B cell (primary cell): ENCODE data around the gene METTL8. TPM values are rescaled to one million over a fixed set of nuclear protein-coding genes. Genes with fewer than 3 reads are reported as not detected.

Experiments used
- ATAC-seq: fragments of 200-7000 bp; cut with Tn5 transposase; one replicate; pipeline ENCODE4 v1.10.0; 2021; ENCODE audit warnings: low read depth, mild to moderate bottlenecking, moderate number of reproducible peaks, moderate library complexity
- CTCF ChIA-PET: fragments of 350-600 bp; sonication (Branson Sonifier 250); formaldehyde crosslinking; loops from one replicate; lab custom pipeline; 2021; ENCODE audit warnings: antibody characterized with exemption, inconsistent platforms; lab: Charles Lee
- POLR2A ChIA-PET: fragments of 350-600 bp; sonication (Branson Sonifier 250); formaldehyde crosslinking; loops from one replicate; lab custom pipeline; 2021; ENCODE audit warnings: antibody characterized with exemption; lab: Charles Lee
- DNase-seq: peaks from one replicate; pipeline ENCODE4 v3.0.0; 2013
- H2AFZ ChIP-seq: 2 replicates; pipeline ENCODE4 v1.6.1; 2012; ENCODE audit warnings: mild to moderate bottlenecking, low read depth, low read length; ENCODE audit not compliant: insufficient read depth, poor library complexity, severe bottlenecking
- H3K27ac ChIP-seq, 2 donors: 1 replicate in 1 of 2; 2 replicates in 1 of 2; pipeline ENCODE4 v1.5.1; 2012 to 2013; ENCODE audit warnings: low read length in 2 of 2, mild to moderate bottlenecking in 2 of 2, moderate library complexity in 1 of 2
- H3K27me3 ChIP-seq, 4 experiments: fragments of 200-600 bp in 1 of 4; sonication (generic) in 1 of 4; replicated peaks in 1 of 4; 1 replicate in 2 of 4; 2 replicates in 2 of 4; pipeline versions ENCODE4 v1.6.1 to v1.7.0; 2013 to 2016; ENCODE audit warnings: low read length in 3 of 4, mild to moderate bottlenecking in 2 of 4, mixed read lengths in 1 of 4, moderate library complexity in 1 of 4; ENCODE audit not compliant: insufficient read depth in 4 of 4, control insufficient read depth in 3 of 4; ENCODE audit errors: control extremely low read depth in 1 of 4
- H3K36me3 ChIP-seq, 2 experiments: replicated peaks in 1 of 2; 1 replicate in 1 of 2; 2 replicates in 1 of 2; pipeline versions ENCODE4 v1.6.1 to v1.7.1; 2013; ENCODE audit warnings: low read length in 1 of 2; ENCODE audit not compliant: insufficient read depth in 2 of 2, control insufficient read depth in 1 of 2; ENCODE audit errors: control extremely low read depth in 1 of 2, extremely low read depth in 1 of 2
- H3K4me1 ChIP-seq, 2 donors: fragments of 200-600 bp in 1 of 2; sonication (generic) in 1 of 2; 1 replicate in 1 of 2; 2 replicates in 1 of 2; pipeline versions ENCODE4 v1.5.1 to v1.6.1; 2013 to 2017; ENCODE audit warnings: low read length in 2 of 2; ENCODE audit not compliant: control insufficient read depth in 2 of 2, insufficient read depth in 2 of 2
- H3K4me2 ChIP-seq: replicated peaks from 2 replicates; pipeline ENCODE3; 2012; ENCODE audit warnings: mild to moderate bottlenecking, low read depth, low read length; ENCODE audit not compliant: poor library complexity, severe bottlenecking
- H3K4me3 ChIP-seq, 5 experiments: fragments of 200-600 bp in 1 of 5; sonication (generic) in 1 of 5; 1 replicate in 3 of 5; 2 replicates in 2 of 5; pipeline versions ENCODE4 v1.5.1 to v1.7.0; 2011 to 2016; ENCODE audit warnings: low read length in 4 of 5, mild to moderate bottlenecking in 4 of 5, low read depth in 2 of 5, control low read depth in 1 of 5, moderate library complexity in 1 of 5; ENCODE audit not compliant: insufficient read depth in 1 of 5; ENCODE audit errors: control extremely low read depth in 1 of 5, extremely low read depth in 1 of 5
- H3K79me2 ChIP-seq: fragments of 200-600 bp; sonication (generic); one replicate; pipeline ENCODE4 v1.6.0; 2016; ENCODE audit warnings: low read length; ENCODE audit not compliant: control insufficient read depth, insufficient read depth
- H3K9ac ChIP-seq: fragments of 200-600 bp; sonication (generic); 2 replicates; pipeline ENCODE4 v1.6.1; 2017; ENCODE audit warnings: mild to moderate bottlenecking, low read length, moderate library complexity
- H3K9me3 ChIP-seq, 3 donors: one replicate each; pipeline versions ENCODE4 v1.6.1 to v1.7.1; 2013; ENCODE audit warnings: low read length in 2 of 3; ENCODE audit not compliant: control insufficient read depth in 2 of 3, insufficient read depth in 1 of 3; ENCODE audit errors: control extremely low read depth in 1 of 3
- H4K20me1 ChIP-seq: 2 replicates; pipeline ENCODE4 v1.6.0; 2012; ENCODE audit warnings: mild to moderate bottlenecking, low read length; ENCODE audit not compliant: insufficient read depth, control insufficient read depth, poor library complexity, severe bottlenecking
- H3K27ac Mint-ChIP-seq: one replicate; pipeline ENCODE4 v1.8.0; 2021; ENCODE audit warnings: mixed read lengths
- H3K27me3 Mint-ChIP-seq: one replicate; pipeline ENCODE4 v1.8.0; 2021; ENCODE audit warnings: mixed read lengths
- H3K4me1 Mint-ChIP-seq: one replicate; pipeline ENCODE4 v1.8.0; 2021; ENCODE audit warnings: mixed read lengths
- H3K4me3 Mint-ChIP-seq: one replicate; pipeline ENCODE4 v1.8.0; 2021; ENCODE audit warnings: mixed read lengths
- H3K9me3 Mint-ChIP-seq: one replicate; pipeline ENCODE4 v1.8.0; 2022; ENCODE audit warnings: mixed read lengths; ENCODE audit not compliant: insufficient read depth
- CTCF ChIP-seq: fragments of 200-600 bp; IDR thresholded peaks from one replicate; pipeline ENCODE4 v1.8.0; 2022; ENCODE audit warnings: antibody characterized with exemption, mild to moderate bottlenecking
- EZH2 ChIP-seq: IDR thresholded peaks from 2 replicates; pipeline ENCODE4 v1.6.1; 2012; ENCODE audit warnings: borderline replicate concordance, low read depth, mild to moderate bottlenecking, moderate library complexity, low read length; ENCODE audit not compliant: insufficient read depth, poor library complexity, severe bottlenecking
- WGBS: methylation state at CpG from one replicate; pipeline ENCODE4 v1.1.5; 2013; ENCODE audit warnings: missing lambda C conversion rate; ENCODE audit not compliant: insufficient coverage; 5-methylcytosine and 5-hydroxymethylcytosine counted together
- intact Hi-C: fragments of 100-400 bp; cut with micrococcal nuclease; formaldehyde crosslinking; loops from one replicate; pipeline ENCODE4 v1.10.0; 2022
- polyA plus RNA-seq: library from polyadenylated mRNA; depleted of rRNA; stranded (reverse); fragments of >200 nt; gene quantifications from 2 replicates; pipeline ENCODE4 v1.2.3, GENCODE V29; 2012
- total RNA-seq, 2 donors: library from RNA; stranded (reverse); fragments of 120-200 nt in 1 of 2; gene quantifications; 1 replicate in 1 of 2; 2 replicates in 1 of 2; pipeline versions ENCODE4 v1.2.3 to v1.2.4, GENCODE V29; 2013 to 2022

METTL8 gene
- total and polyA plus RNA-seq, 2 donors (not counting 1 experiment from before 2014, with no cell fraction given): 20.8 to 57.8 TPM

GRCh38 chr2:171402906-171403580 is 30.7 kb downstream of the METTL8 start:
- H3K4me2 ChIP-seq: no peak overlapping the region
- DNase-seq: no peak
- Mint-ChIP-seq H3K27me3 (no peaks in the 10 kb centered on the region), H3K9me3 (peaks cover 6% of the 10 kb centered on the region), H3K4me3 (no peak overlapping the region), H3K4me1 (peaks cover 47% of the 10 kb centered on the region), H3K27ac (peak overlapping the region; percentile 3)
- peaks cover 40 to 41% of the 10 kb centered on the region in 2 donors for H3K4me1 ChIP-seq
- intact Hi-C loops: no loop called here
- H2AFZ ChIP-seq: no peak overlapping the region
- peaks cover 0 to 8% (median 4%) of the 10 kb centered on the region in 3 donors for H3K9me3 ChIP-seq
- no CpG with 5 or more reads among the region's 4 CpGs for WGBS
- H3K79me2 ChIP-seq: peaks cover 10% of the 10 kb centered on the region
- H3K9ac ChIP-seq: no peak overlapping the region
- no peaks in the 10 kb centered on the region for H3K27me3 ChIP-seq
- H3K36me3 ChIP-seq: no peaks in the 10 kb centered on the region
- no peak overlapping the region for H3K4me3 ChIP-seq
- H3K27ac ChIP-seq: peak overlapping the region in 1 of 2 donors; percentile 3
- H4K20me1 ChIP-seq: no peaks in the 10 kb centered on the region
- CTCF ChIA-PET: no interaction called here
- POLR2A ChIA-PET: no interaction called here
- TF ChIP-seq CTCF: no peak
- TF ChIP-seq EZH2: no peak
- no peak for ATAC-seq

- Histone ChIP-seq H3K27ac (no peak overlapping the region), H4K20me1 (no peaks in the 10 kb centered on the region), H3K9me3 (peaks cover 0 to 8% (median 4%) of the 10 kb centered on the region in 3 donors), H3K4me1 (peaks cover 30 to 31% of the 10 kb centered on the region in 2 donors), H3K4me3 (no peak overlapping the region), H3K4me2 (no peak overlapping the region), H3K9ac (no peak overlapping the region), H3K36me3 (peaks cover 0 to 1% of the 10 kb centered on the region in 2 experiments), H2AFZ (no peak overlapping the region), H3K27me3 (no peaks in the 10 kb centered on the region), H3K79me2 (peaks cover 2% of the 10 kb centered on the region)
- H3K27ac Mint-ChIP-seq: no peak overlapping the region
- H3K27me3 Mint-ChIP-seq: no peaks in the 10 kb centered on the region
- CTCF ChIA-PET: no interaction called here
- ATAC-seq: no peak
- DNase-seq: no peak
- intact Hi-C loops: no loop called here
- no peak overlapping the region for H3K4me3 Mint-ChIP-seq
- peaks cover 37% of the 10 kb centered on the region for H3K4me1 Mint-ChIP-seq
- no CpG with 5 or more reads among the region's 1 CpG for WGBS
- POLR2A ChIA-PET: no interaction called here
- TF ChIP-seq CTCF: no peak
- TF ChIP-seq EZH2: no peak
- H3K9me3 Mint-ChIP-seq: peaks cover 6% of the 10 kb centered on the region
Observed at GRCh38 chr2:171401947-171402346, 31.8 kb downstream of the METTL8 start.
